GF-D8 (cell line): ENCODE results near the gene HSFX1.

Experiments used
- DNase-seq: peaks from one replicate; lab custom pipeline; 2025; lab: John Stamatoyannopoulos, UW

The HSFX1 gene

DNA sequence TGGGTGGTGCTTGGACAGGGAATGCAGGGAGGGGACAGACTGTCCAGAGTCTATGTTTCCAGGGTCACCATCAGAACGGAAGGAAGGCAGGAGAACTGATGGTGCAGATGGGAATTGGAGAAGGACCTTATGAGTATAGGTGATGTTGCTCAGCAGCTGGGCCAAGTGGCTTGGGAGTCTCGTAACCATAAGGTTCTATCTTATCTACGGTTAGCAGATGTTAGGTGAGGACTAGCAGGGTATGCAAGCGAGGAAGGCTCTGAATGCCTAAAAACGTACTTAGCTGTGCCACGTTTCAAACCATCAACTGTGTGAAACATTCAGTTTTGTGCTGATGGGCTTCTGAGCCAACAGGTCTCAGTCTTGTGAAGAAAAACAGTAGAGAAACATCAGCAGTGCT lies 30.2 kb downstream of the HSFX1 start:
- no peak for DNase-seq

DNA sequence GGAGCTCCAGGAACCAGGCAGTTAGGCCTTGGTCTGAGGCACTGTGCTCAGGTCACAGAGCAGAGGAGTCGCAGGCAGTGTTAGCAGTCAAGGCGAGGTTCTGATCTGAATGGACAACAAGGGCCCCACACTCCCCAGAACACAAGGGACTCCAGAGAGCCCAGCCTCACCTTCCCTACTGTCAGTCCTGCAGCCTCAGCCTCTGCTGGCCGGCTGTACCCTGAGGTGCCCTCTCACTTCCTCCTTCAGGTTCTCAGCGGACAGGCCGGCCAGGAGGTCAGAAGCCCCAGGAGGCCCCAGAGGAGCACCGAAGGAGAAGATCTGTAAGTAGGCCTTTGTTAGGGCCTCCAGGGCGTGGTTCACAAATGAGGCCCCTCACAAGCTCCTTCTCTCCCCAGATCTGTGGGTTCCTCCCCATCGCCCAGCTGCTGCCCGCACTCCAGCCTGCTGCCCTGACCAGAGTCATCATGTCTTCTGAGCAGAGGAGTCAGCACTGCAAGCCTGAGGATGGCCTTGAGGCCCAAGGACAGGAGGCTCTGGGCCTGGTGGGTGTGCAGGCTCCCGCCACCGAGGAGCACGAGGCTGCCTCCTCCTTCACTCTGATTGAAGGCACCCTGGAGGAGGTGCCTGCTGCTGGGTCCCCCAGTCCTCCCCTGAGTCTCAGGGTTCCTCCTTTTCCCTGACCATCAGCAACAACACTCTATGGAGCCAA lies 34.0 kb downstream of the HSFX1 start:
- no peak for DNase-seq

DNA sequence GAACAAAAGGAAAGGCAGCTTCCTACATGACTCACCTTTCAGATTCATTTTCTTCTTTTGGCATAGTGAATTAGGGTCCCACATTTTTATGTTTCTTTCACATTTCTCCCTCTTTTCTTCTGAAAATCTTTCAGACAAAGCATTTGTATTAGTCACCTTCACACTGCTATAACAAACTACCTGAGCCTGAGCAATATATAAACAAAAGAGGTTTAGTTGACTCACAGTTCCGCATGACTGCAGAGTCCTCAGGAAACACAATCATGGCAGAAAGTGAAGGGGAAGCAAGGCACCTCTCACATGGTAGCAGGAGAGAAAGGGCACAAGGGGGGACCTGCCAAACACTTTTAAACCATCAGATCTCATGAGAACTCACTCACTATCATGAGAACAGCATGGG lies 44.8 kb downstream of the HSFX1 start:
- no peak for DNase-seq

DNA sequence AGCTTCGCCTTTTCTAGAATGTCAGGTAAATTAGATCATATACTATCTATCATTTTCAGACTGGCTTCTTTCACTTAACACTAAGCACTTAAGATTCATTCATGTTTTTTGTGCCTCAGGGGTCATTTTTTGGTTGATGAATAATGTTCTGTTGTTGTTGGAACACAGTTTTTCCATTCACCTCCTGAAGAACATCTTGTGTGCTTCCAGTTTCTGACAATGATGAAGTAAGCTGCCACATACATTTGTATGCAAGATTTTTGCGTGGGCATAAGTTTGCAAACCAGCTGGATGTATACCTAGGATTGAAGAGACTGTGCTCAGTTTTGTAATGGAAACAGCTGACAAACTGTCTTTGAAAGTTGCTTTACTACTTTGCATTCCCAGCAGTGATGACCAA lies 45.5 kb downstream of the HSFX1 start:
- DNase-seq = no peak

DNA sequence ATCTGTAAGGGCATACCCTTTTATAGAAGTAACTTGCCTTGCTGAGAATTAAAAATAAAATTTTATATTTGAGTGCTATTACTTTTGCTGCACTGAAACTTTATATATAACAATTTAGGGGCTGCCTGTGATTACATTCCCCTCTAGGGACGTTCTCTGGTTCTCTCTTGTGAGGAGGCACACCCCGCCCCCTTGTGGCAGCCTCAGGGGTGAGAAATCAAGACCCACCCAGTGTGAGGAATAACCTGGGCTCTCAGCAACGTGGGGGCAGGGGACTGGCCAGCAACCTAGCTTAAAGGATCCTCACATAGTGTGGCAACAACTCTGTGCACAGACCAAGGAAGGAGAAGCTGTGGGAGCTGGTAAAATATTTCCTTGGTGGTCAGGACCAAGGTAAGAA lies 51.6 kb downstream of the HSFX1 start:
- DNase-seq = no peak
